ENCODE measurements around the gene PRR9.

The PRR9 gene

DNA sequence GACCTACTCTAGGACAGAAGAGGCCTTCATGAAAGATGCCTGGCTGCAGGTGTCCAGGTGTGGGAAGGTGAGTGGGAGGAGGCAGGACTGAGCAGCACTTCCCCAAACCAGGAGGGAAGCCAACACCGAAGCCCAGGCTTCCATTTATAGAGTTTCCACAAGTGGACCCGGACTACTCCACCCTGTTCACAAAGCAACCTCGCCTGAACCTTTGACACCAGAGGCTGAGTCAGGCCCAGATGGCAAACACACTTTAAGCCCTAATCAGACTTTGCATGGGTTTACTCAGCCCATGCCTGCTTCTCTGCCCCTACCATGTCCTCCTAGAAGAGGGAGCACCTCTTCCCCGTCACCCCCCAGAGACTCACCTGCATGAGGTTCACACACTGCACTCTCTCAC, 14.0 kb downstream of the PRR9 start:
- DNase-seq = no peak

- DNase-seq = no peak
These were observed 14.4 kb downstream of the PRR9 start for GRCh38 chr1:153231785-153232184.

DNA sequence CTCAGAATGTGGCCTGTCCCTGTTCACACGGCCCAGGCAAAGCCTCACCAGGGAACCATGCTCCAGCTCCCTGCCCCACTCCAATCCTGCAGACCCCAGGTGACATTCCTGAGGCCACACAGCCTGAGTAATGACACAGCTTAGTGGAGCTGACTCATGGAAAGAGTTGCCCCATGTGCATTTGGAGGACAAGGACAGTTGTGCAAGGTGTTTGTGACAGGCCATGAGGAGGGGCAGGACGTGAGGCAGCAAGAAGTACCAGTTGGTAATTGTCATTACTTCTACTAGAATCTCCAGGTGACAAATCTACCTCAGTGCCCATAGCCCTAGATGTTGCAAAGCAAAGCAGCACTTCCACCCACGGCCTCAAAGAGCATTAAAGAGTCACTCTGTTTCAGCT, 15.2 kb downstream of the PRR9 start:
- DNase-seq = no peak

DNA sequence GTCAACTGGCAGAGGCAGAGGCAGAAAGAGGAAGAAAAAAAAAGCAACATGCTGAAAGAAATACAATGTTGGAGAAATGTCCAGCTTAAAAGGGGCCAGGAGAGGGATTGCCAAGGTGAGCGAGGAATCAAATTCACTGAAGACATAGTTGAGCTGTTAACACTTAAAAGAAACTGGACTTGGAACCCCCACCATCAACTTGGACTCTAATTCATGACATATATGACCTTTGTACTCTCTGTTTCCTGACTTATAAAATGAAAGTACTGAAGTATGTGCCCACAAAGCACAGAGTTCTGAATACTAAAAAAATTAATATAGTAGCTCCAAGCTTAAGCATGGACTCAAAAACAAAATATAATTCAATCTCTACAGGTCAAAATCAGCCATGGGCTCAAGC, 16.1 kb downstream of the PRR9 start:
- no peak for DNase-seq

GRCh38 chr1:153238527-153238926, 21.1 kb downstream of the PRR9 start:
- no peak for DNase-seq

- DNase-seq = no peak
These were observed 24.8 kb downstream of the PRR9 start for GRCh38 chr1:153242160-153242559.

DNA sequence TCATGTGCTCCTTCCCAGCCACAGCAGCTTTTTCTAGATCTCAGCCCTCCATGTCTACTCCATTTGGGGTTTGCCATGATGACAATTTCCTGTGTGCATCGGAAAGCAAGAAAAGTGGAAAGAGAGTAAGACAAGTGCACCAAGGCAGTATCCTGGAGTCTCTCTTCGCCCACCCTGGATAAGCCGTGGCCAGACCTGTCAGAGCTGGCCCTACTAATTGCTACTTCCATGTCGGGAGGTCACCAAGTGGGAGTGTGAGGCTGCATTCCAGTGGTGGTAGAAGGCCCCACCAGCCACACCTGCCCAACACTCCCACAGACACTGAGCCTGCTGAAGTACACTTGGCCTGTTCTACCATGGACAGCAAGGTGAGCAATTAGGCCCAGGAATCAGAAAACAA, 28.1 kb downstream of the PRR9 start:
- no peak for DNase-seq

- no peak for DNase-seq
These were observed 28.6 kb downstream of the PRR9 start for GRCh38 chr1:153246018-153246417.

- DNase-seq = no peak
These were observed 29.4 kb downstream of the PRR9 start for GRCh38 chr1:153246825-153247224.

DNA sequence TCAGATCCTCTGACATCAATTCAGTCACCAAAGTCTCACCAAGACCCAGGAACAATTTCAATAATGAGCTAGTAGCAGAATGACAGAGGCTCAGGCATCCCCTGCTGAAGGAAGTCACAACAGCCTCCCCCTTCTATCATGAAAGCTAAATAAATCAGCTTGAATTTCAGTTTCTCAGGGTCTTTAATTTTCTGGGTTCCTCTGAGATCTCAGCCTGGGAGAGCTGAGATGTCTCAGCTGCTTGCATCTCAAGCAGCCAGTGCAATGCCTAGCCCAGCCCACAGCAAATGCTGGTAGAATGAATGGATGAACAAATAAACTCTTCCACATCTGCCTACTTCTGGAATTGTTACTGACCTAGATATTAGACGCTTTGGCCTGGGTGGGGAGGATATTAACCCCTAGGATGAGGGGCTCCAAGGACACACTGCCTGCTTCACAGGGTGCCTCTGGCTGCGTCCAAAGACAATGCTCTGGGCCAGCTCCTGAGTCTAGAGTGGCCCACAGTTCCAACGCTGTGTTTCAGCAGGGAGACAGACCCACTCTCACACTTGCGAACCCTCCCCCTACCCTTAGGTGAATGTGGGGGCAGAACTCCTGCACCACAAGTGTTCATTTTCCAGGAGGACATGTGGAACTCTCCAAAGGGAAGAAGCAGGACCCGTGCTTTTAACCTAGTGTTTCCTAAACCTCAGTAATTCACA, 30.9 kb downstream of the PRR9 start:
- no peak for DNase-seq

DNA sequence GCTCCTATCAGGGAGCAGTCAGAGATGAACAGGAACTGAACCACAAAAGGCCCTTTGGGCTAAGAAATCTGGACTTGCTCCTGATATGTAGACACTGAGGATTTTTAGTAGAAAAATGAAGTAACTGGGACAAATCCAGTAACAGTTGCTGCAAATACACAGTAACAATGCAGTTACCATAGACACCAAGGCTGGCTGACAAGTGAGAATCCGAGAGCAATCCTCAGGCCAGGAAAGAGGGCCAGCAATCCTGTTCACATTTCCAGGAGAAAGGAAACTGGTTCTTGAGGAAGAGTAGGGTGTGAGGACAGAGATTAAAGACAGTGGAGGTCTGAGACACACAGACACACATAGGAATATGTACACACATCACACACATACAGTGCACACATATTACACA, 32.8 kb downstream of the PRR9 start:
- no peak for DNase-seq

GRCh38 chr1:153251087-153251486, 33.7 kb downstream of the PRR9 start:
- DNase-seq = no peak

GRCh38 chr1:153251562-153251961, 34.2 kb downstream of the PRR9 start:
- no peak for DNase-seq

GRCh38 chr1:153251988-153252387, 34.6 kb downstream of the PRR9 start:
- no peak for DNase-seq

- no peak for DNase-seq
These were observed 35.7 kb downstream of the PRR9 start for GRCh38 chr1:153253076-153253475.

DNA sequence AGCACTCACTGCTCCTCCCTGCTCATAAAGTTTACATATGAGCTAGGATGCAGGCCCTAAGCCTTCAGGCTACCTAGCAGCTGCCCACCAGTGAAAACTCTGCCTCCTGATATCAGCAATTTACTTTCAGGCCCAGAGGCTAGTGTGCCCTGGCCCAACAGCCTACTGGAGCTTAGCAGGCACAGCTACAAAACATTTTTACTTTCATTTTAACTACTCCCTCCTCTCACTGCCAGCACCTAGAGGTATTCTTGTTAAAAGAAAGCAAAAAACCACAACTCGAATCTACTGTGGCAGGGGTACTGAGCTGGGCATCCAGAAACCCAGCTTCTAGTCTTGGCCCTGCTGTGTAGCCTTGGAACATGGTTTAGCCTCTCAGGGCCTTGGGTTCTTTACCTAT, 36.3 kb downstream of the PRR9 start:
- no peak for DNase-seq

GRCh38 chr1:153259387-153259786, 42.0 kb downstream of the PRR9 start, which contains the start of gene LORICRIN:
TSS of gene LORICRIN (plus strand) at chr1:153259687. CDS start at chr1:153260950, 1,263 bp downstream.
- no peak for DNase-seq

GRCh38 chr1:153260585-153261280, 43.3 kb downstream of the PRR9 start:
- peak; percentile 48 for DNase-seq

- peak; percentile 29 for DNase-seq
These were observed 44.1 kb downstream of the PRR9 start for GRCh38 chr1:153261281-153262069.

DNA sequence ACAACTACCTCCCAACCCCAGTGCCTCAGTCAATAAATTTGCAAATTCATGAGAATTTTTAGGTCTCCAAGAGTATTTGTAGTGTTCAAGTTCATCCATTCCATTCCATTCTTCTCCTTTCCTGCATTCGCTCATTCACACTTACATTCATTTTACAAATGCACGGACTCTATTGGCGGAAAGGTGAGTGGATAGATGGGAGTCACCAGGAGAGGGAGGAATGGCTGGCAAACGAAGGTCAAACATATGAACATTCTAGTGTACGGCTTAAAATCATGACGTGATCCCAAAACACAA, 44.6 kb downstream of the PRR9 start:
- DNase-seq = no peak

DNA sequence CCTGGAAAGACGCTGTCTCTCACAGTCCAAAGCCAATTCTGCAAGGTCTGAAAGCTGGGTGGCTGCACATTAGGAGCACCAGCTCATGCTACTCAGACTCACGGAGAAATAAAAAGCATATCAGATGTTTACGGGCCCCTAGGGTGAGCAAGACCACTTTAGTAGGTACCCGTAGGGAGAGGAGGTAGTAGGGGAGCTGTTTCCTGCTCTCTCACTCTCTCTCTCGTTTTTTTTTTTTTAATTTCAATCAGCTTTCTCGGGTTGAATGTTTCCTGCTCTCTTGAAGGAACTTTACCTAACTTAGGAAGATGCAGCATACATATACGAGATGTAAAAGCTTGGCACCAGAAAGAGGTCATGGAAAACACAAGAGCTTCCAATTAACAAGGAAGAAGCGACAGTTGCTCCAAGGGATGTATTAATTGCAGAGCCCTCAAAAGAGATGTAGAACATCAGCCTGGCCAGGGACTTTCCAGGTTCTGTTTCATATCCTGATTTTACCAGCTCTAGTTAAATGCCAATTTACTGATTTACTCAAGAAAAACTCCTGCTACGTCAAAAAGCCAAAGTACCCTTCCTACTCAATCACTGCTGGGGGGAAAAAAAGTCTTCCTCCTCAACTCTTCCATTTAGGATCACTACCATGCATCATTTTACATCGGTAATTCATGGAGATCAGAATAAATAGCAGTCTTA, 45.2 kb downstream of the PRR9 start:
- DNase-seq = no peak

DNA sequence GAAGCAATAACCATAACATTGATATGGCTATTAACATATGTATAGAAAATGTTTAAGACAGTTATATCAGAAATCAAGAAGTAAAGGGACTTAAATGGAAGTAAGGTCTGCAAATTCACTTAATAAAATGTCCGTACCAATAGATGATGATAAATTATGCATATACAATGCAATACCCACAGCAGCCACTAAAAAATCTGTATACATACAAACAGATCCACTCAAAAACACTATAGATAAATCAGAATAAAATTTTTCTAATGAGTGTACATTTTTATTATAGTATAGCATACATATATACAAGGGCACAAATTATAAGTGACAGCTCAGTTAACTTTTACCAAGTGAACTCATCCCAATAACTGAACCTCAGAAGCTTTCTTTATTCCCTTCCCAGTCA, 48.1 kb downstream of the PRR9 start:
- DNase-seq = no peak
